Neuron (in vitro differentiated cells): ENCODE measurements around the gene NSMCE1.
A peak's percentile ranks its signal among the peaks of the same experiment; 100 is the strongest.
"Not testable (repeated sequence)": the region's sequence is repeated elsewhere in the genome, so short reads cannot be mapped to it uniquely, and the experiment has no call there.

ENCODE experiments used
- H2AFZ ChIP-seq: one replicate; pipeline ENCODE4 v1.6.1; 2013; ENCODE audit warnings: low read depth, mild to moderate bottlenecking, inconsistent platforms, low read length, moderate library complexity
- H3K27me3 ChIP-seq: one replicate; pipeline ENCODE4 v1.6.1; 2013; ENCODE audit warnings: low read length; ENCODE audit not compliant: insufficient read depth
- H3K36me3 ChIP-seq: one replicate; pipeline ENCODE4 v1.6.1; 2013; ENCODE audit warnings: low read length; ENCODE audit not compliant: insufficient read depth
- H3K4me1 ChIP-seq: one replicate; pipeline ENCODE4 v1.6.1; 2013; ENCODE audit warnings: low read length; ENCODE audit not compliant: insufficient read depth
- H3K4me3 ChIP-seq: 2 replicates; pipeline ENCODE4 v1.5.1; 2013; ENCODE audit warnings: mild to moderate bottlenecking, low read length, moderate library complexity
- H3K9me3 ChIP-seq: one replicate; pipeline ENCODE4 v1.6.1; 2013; ENCODE audit warnings: low read length

The NSMCE1 gene

DNA sequence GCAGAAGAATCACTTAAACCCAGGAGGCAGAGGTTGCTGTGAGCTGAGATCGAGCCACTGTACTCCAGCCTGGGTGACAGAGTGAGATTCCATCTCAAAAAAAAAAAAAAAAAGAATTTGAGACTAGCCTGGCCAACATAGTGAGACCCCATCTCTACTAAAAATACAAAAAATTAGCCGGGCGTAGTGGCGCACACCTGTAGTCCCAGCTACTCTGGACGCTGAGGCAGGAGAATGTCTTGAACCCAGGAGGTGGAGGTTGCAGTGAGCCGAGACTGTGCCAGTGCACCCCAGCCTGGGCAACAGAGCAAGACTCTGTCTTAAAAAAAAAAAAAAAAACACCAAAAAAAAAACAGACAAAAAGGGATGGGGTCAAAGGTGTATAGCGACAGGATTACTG is 4.1 kb upstream of the NSMCE1 start:
- not testable (repeated sequence) for H2AFZ ChIP-seq, H3K9me3 ChIP-seq, H3K4me1 ChIP-seq, H3K36me3 ChIP-seq, H3K27me3 ChIP-seq, H3K4me3 ChIP-seq

DNA sequence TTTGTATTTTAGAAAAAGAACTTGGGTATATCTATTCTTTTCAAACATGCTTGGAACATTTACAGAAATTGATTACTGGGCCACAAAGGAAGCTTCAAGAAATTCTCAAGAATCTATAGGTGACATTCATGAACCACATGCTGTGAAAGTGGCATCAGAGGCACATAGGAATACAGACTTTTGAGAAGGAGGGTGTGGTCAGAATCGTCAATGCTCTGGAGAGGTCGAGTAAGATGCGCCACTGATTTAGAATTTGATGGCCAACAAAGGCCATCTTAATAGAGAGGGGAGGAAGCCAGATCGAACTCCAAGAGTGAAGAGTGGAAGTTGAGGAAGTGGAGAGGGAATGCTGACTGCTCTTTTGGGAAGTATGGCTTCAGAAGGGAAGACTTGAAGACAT is 3.5 kb upstream of the NSMCE1 start:
- no peaks in the 10 kb centered on the region for H3K9me3 ChIP-seq
- peaks cover 6% of the 10 kb centered on the region for H3K4me1 ChIP-seq
- H3K36me3 ChIP-seq: no peaks in the 10 kb centered on the region
- no peaks in the 10 kb centered on the region for H3K27me3 ChIP-seq
- no peak overlapping the region for H2AFZ ChIP-seq
- no peak overlapping the region for H3K4me3 ChIP-seq

DNA sequence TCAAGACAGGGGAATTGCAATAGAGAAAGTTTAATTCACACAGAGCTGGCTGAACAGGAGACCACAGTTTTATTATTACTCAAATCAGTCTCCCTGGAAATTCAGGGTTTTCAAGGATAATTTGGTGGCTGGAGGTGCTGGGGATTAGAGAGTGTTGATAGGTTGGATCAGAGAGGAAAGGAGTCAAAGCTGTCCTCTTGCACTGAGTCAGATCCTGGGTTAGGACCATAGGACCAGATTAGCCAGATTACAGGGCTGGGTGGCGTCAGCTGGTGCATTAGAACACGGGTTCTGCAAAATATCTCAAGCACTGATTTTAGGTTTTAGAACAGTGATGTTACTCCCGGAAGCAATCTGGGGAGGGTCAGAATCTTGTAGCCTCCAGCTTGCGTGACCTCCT is 1.8 kb upstream of the NSMCE1 start:
- Histone ChIP-seq H3K9me3 (no peaks in the 10 kb centered on the region), H3K27me3 (no peaks in the 10 kb centered on the region), H3K4me3 (no peak overlapping the region), H2AFZ (no peak overlapping the region), H3K4me1 (peaks cover 6% of the 10 kb centered on the region), H3K36me3 (no peaks in the 10 kb centered on the region)

DNA sequence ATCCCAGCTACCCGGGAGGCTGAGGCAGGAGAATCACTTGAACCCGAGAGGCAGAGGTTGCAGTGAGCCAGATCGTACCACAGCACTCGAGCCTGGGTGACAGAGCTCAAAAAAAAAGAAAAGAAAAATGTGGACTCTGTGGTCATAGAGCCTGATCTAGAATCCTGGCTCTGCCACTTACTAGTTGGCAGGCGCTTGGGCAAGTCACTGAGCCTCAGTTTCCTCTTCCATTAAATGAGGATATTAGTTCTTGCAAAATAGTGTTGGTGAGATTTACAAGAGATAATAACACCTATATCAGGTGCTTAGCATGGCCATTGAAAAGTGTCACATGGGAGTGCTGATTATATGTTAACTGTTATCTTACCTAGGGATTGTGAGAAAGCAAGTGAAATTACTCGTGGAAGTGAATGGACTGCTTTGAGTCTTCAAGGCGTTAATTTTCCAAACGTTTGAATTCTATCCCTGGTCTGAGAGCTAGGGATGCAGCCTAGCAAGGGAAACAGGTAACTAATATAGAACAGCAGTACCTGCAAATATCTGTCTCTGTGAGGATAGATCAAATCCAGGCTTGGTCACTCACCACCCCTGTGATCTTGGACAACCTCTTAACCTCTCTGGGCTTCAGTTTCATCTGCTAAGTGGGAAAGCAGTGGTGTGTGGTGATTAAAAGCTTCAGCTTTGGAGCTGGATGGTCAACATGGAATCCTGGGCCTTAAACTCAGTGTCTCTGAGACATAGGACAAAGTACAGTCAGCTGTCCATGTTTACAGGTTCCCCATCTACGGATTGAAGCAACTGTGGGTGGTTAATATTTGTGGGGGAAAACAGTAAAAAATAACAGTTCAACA is 953 bp upstream of the NSMCE1 start:
- Histone ChIP-seq H3K4me3 (peak overlapping the region; percentile 58), H2AFZ (peak overlapping the region; percentile 53), H3K4me1 (peaks cover 6% of the 10 kb centered on the region), H3K36me3 (no peaks in the 10 kb centered on the region), H3K9me3 (no peaks in the 10 kb centered on the region), H3K27me3 (no peaks in the 10 kb centered on the region)

DNA sequence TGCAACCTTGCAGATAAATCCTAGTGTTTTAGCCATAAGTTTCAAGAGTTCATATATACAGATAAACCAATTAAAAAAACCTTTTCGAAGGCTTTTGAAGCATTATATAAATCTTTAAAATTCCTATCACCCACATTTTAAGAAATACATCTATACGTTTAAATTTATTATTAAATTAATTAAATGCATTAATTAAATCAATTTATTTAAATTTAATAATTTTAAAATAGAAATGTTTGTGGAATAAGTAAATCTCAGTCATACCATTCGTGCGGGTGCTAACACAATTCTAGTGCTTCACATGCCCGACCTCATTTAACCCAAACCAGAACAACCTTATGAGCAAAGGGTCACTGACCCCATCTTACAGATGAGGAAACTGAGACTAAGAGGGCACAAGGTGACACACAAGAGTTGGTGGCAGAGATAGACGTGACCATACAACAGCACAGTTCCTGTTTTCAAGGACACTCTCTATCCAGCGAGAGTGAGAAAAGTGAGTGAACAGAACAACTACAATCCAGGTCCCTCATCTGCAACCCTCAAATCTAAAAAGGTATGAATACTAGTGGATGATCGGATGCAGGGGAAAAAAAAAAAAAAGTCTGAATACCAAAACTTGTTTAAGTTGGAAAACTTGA is 1.4 kb downstream of the NSMCE1 start:
- Histone ChIP-seq H3K9me3 (no peaks in the 10 kb centered on the region), H3K27me3 (no peaks in the 10 kb centered on the region), H3K36me3 (peaks cover 3% of the 10 kb centered on the region), H2AFZ (no peak overlapping the region), H3K4me3 (no peak overlapping the region), H3K4me1 (peaks cover 6% of the 10 kb centered on the region)

DNA sequence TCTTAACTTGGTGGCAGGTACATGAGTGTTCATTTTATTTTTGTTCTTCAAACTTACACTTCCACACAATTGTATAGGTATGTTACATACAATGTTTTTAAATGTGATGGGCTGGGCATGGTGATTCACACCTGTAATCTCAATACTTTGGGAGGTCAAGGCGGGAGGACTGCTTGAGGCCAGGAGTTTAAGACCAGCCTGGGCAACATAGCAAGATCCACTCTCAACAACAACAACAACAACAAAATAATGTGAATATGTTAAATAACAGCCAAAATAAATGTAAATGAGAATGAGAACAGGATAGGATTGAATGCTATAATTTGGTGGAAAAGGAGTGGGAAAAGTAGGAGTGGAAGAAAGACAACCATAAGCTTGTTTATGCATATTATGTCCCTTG is 2.6 kb downstream of the NSMCE1 start:
- Histone ChIP-seq H3K4me3 (no peak overlapping the region), H3K27me3 (no peaks in the 10 kb centered on the region), H3K36me3 (peaks cover 3% of the 10 kb centered on the region), H2AFZ (no peak overlapping the region), H3K4me1 (peaks cover 6% of the 10 kb centered on the region), H3K9me3 (no peaks in the 10 kb centered on the region)

DNA sequence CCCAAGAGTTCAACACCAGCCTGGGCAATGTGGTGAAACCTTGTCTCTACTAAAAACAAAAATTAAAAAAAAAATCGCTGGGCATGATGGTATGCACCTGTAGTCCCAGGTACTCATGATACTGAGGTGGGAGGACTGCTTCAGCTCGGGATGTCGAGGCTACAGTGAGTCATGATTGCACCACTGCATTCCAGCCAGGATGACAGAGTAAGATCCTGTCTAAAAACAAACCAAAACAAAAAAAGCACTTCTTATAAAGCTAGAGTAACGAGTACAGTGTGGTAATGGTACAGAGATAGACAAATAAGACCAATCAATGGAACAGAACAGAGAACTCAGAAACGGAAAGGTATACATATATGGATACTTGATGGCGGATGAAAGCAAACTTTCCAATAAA is 4.4 kb downstream of the NSMCE1 start:
- H3K9me3 ChIP-seq: no peaks in the 10 kb centered on the region

DNA sequence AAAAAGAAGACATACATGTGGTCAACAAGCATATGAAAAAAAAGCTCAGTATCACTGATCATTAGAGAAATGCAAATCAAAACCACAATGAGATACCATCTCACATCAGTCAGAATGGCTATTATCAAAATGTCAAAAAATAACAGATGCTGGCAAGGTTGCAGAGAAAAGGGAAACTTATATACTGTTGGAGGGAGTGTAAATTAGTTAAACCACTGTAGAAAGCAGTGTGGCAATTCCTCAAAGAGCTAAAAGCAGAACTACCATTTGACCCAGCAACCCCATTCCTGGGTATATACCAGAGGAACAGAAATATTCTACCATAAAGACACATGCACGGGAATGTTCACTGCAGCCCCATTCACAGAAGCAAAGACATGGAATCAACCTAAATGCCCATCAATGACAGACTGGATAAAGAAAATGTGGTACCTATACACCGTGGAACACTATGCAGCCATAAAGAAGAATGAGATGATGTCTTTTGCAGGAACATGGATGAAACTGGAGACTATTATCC is 5.6 kb downstream of the NSMCE1 start:
- H3K27me3 ChIP-seq, H3K4me3 ChIP-seq, H3K36me3 ChIP-seq, H3K9me3 ChIP-seq, H2AFZ ChIP-seq: not testable (repeated sequence)
- H3K4me1 ChIP-seq: peaks cover 11% of the 10 kb centered on the region

More for the DNA sequence above, 4.4 kb downstream of the NSMCE1 start:
- H3K4me3 ChIP-seq: no peak overlapping the region
- no peaks in the 10 kb centered on the region for H3K27me3 ChIP-seq
- peaks cover 11% of the 10 kb centered on the region for H3K4me1 ChIP-seq
- H2AFZ ChIP-seq: no peak overlapping the region
- peaks cover 3% of the 10 kb centered on the region for H3K36me3 ChIP-seq

DNA sequence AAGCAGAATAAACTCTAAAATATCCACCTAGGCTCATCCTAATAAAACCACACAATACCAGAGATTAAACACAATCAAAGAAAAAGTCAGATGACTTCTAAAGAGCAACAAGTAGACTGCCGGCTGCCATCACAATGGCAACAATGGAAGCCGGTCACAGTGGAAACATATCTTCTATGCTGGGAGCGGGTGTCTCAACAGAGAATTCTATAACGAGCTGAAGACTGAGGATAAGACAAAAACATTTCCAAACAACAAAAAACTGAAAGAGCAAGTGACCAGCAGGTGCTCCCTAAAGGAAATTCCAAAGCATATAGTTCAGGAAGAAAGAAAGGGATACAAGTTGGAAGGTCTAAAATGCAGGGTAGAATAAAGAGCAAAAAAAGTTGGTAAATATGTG is 8.9 kb downstream of the NSMCE1 start:
- H3K4me3 ChIP-seq: no peak overlapping the region
- no peak overlapping the region for H2AFZ ChIP-seq
- H3K4me1 ChIP-seq: peaks cover 9% of the 10 kb centered on the region
- no peaks in the 10 kb centered on the region for H3K9me3 ChIP-seq
- H3K36me3 ChIP-seq: peaks cover 26% of the 10 kb centered on the region
- H3K27me3 ChIP-seq: no peaks in the 10 kb centered on the region

DNA sequence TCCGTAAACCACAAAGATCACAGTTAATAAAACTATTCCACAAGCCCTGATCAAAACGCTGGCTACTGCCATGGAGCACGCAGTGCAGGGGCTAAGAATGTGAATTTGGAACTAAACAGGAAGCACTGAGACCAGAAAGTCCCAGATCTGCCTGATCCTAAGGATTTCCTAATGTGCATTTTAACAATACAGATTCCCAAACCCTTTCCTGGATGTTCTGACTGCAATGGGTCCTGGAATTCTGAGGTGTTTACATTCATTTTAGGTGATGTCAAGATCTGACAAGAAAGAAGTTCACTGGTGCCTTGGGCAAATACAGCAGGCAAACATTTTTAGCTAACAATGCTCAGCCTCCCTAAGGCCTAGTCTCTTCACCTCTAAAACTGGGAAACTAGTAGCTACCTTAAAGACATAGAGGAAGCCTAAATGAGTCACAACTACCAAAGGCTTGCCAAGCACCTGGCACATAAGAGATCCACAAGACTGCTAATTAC is 10.3 kb downstream of the NSMCE1 start:
- H3K9me3 ChIP-seq: no peaks in the 10 kb centered on the region
- H3K4me1 ChIP-seq: peaks cover 9% of the 10 kb centered on the region
- no peak overlapping the region for H2AFZ ChIP-seq
- H3K4me3 ChIP-seq: no peak overlapping the region
- no peaks in the 10 kb centered on the region for H3K27me3 ChIP-seq
- H3K36me3 ChIP-seq: peaks cover 26% of the 10 kb centered on the region

DNA sequence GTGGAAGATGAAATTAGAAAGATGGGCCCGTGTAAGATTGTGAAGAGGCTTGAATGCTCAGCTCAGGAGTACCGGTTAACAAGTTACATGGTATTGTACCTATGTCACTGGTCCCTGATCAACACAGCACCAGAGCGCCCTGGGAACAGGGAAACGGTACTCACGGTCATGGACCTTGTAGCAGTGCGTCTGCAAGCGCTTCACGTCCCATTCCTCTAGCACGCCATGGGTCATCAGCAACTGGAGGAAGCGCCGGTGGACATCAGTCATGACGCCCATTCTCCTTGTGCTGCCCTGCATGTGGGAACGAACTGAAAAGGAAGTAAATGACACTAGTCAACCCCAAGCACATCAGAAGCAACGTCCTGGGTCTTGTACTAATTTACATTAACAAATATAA is 11.3 kb downstream of the NSMCE1 start:
- no peak overlapping the region for H2AFZ ChIP-seq
- H3K27me3 ChIP-seq: no peaks in the 10 kb centered on the region
- no peak overlapping the region for H3K4me3 ChIP-seq
- peaks cover 29% of the 10 kb centered on the region for H3K36me3 ChIP-seq
- H3K9me3 ChIP-seq: no peaks in the 10 kb centered on the region
- H3K4me1 ChIP-seq: peaks cover 9% of the 10 kb centered on the region

DNA sequence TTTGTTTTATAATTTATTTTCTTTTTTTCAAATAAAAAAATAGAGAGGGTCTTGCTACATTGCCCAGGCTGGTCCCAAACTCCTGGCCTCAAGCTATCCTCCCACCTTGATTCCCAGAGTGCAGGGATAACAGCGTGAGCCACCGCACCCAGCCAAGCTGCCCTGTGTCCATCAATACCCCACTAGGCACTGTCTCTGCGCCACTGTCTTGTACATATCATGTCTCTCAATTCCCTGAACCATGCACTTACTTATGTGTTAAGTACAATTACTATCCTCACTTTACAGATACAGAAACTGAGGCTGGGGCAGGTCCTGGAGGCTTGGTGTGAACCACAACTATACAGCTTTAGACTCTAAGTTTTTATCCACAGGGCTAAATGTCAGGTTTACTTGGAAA is 11.7 kb downstream of the NSMCE1 start:
- H3K4me3 ChIP-seq: no peak overlapping the region
- H3K4me1 ChIP-seq: peaks cover 9% of the 10 kb centered on the region
- H3K27me3 ChIP-seq: no peaks in the 10 kb centered on the region
- no peaks in the 10 kb centered on the region for H3K9me3 ChIP-seq
- peaks cover 32% of the 10 kb centered on the region for H3K36me3 ChIP-seq
- H2AFZ ChIP-seq: no peak overlapping the region

DNA sequence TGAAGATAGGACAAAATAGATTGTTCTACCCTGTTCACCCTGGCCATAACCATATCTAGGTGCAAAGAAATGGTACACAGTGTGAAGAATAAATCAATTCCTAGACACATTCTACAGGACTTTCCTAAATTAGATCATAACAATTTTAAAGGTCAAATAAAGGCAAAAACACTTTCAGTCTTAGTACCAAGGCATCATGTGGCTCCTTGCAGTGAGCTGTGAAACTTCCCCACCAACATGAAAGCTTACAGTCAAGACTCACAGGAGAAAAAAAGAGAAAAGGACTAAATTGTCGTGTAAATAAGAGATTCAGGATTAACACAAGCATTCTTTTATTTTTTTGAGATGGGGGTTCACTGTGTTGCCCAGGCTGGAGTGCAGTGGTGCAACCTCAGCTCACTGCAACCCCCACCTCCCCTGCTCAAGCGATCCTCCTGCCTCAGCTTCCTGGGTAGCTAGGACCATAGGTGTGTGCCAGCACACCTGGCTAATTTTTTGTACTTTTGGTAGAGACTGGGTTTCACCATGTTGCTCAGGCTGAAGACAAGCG is 14.2 kb downstream of the NSMCE1 start:
- Histone ChIP-seq H2AFZ (no peak overlapping the region), H3K27me3 (no peaks in the 10 kb centered on the region), H3K36me3 (peaks cover 32% of the 10 kb centered on the region), H3K4me3 (no peak overlapping the region), H3K9me3 (no peaks in the 10 kb centered on the region), H3K4me1 (peaks cover 3% of the 10 kb centered on the region)
